SK-N-SH treated with all-trans-retinoic acid at 6 μM for 48 hours (cell line): ENCODE measurements around the gene KDM5A.

ENCODE experiments used
- ARNTL ChIP-seq: fragments of 450-650 bp; formaldehyde crosslinking; IDR thresholded peaks from 2 replicates; pipeline ENCODE4 v1.5.0; 2020; ENCODE audit warnings: low read depth, mild to moderate bottlenecking, moderate library complexity, borderline replicate concordance
- BACH2 ChIP-seq: fragments of 250-450 bp; sonication (Bioruptor Pico); IDR thresholded peaks from 2 replicates; pipeline ENCODE4 v1.9.0; 2021; ENCODE audit warnings: mild to moderate bottlenecking, borderline replicate concordance
- PATZ1 ChIP-seq: fragments of 250-450 bp; sonication (Bioruptor Pico); IDR thresholded peaks from 2 replicates; pipeline ENCODE4 v1.8.0; 2020; ENCODE audit warnings: mild to moderate bottlenecking, moderate library complexity, borderline replicate concordance
- RARB ChIP-seq: fragments of 250-450 bp; sonication (Bioruptor Pico); IDR thresholded peaks from 2 replicates; pipeline ENCODE4 v1.8.0; 2021; ENCODE audit warnings: mild to moderate bottlenecking, moderate library complexity
- TCF4 ChIP-seq: fragments of 250-450 bp; sonication (Bioruptor Pico); IDR thresholded peaks from 2 replicates; pipeline ENCODE4 v1.8.0; 2021; ENCODE audit warnings: mild to moderate bottlenecking, moderate library complexity, borderline replicate concordance
- TSHZ2 ChIP-seq: fragments of 250-450 bp; sonication (Bioruptor Pico); IDR thresholded peaks from 2 replicates; pipeline ENCODE4 v1.5.0; 2020; ENCODE audit warnings: mild to moderate bottlenecking, moderate library complexity
- ZFP3 ChIP-seq: fragments of 250-450 bp; sonication (Bioruptor Pico); IDR thresholded peaks from 2 replicates; pipeline ENCODE4 v1.5.0; 2020; ENCODE audit warnings: mild to moderate bottlenecking, moderate library complexity
- TF ChIP-seq, protein P1 (sequence below): fragments of 250-450 bp; sonication (Bioruptor Pico); IDR thresholded peaks from 2 replicates; pipeline ENCODE4 v1.5.1; 2020; ENCODE audit warnings: low read depth, mild to moderate bottlenecking, moderate library complexity
- TF ChIP-seq, protein P2 (sequence below): fragments of 250-450 bp; sonication (Bioruptor Pico); IDR thresholded peaks from 2 replicates; pipeline ENCODE4 v1.5.1; 2021; ENCODE audit warnings: mild to moderate bottlenecking, moderate library complexity

GRCh38 chr12:272942-273341 is 116.2 kb downstream of the KDM5A start:
- TF ChIP-seq TSHZ2 (CRISPR knock-in tag) (no peak), BACH2 (CRISPR knock-in tag) (no peak), ARNTL (no peak), PATZ1 (CRISPR knock-in tag) (no peak), TCF4 (CRISPR knock-in tag) (no peak), RARB (CRISPR knock-in tag) (no peak), ZFP3 (CRISPR knock-in tag) (no peak)
- TF ChIP-seq, protein P1, sequence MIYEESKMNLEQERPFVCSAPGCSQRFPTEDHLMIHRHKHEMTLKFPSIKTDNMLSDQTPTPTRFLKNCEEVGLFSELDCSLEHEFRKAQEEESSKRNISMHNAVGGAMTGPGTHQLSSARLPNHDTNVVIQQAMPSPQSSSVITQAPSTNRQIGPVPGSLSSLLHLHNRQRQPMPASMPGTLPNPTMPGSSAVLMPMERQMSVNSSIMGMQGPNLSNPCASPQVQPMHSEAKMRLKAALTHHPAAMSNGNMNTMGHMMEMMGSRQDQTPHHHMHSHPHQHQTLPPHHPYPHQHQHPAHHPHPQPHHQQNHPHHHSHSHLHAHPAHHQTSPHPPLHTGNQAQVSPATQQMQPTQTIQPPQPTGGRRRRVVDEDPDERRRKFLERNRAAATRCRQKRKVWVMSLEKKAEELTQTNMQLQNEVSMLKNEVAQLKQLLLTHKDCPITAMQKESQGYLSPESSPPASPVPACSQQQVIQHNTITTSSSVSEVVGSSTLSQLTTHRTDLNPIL (CRISPR knock-in tag) = no peak
- TF ChIP-seq, protein P2, sequence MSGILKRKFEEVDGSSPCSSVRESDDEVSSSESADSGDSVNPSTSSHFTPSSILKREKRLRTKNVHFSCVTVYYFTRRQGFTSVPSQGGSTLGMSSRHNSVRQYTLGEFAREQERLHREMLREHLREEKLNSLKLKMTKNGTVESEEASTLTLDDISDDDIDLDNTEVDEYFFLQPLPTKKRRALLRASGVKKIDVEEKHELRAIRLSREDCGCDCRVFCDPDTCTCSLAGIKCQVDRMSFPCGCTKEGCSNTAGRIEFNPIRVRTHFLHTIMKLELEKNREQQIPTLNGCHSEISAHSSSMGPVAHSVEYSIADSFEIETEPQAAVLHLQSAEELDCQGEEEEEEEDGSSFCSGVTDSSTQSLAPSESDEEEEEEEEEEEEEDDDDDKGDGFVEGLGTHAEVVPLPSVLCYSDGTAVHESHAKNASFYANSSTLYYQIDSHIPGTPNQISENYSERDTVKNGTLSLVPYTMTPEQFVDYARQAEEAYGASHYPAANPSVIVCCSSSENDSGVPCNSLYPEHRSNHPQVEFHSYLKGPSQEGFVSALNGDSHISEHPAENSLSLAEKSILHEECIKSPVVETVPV (CRISPR knock-in tag) = no peak
